GM21447 (cell line): ENCODE measurements around the gene KLK8.
"Not testable (repeated sequence)": the region's sequence is repeated elsewhere in the genome, so short reads cannot be mapped to it uniquely, and the experiment has no call there.

Experiments
- ATAC-seq: cut with Tn5 transposase; IDR thresholded peaks from one replicate; pipeline ENCODE4 v1.9.1; 2021; ENCODE audit not compliant: unreplicated experiment

KLK8 gene

GRCh38 chr19:50984416-50984815, 17.0 kb downstream of the KLK8 start:
- not testable (repeated sequence) for ATAC-seq

- no peak for ATAC-seq
These were observed 17.6 kb downstream of the KLK8 start, which contains the start of gene KLK7 for GRCh38 chr19:50983625-50984292. TSS of gene KLK7 (minus strand) at chr19:50983917. CDS start at chr19:50982399, 1,518 bp downstream.

GRCh38 chr19:50982186-50982585, 19.2 kb downstream of the KLK8 start:
- no peak for ATAC-seq

GRCh38 chr19:50981587-50982146, 19.7 kb downstream of the KLK8 start:
- no peak for ATAC-seq

GRCh38 chr19:50980208-50980607, 21.2 kb downstream of the KLK8 start:
- no peak for ATAC-seq

GRCh38 chr19:50979758-50980157, 21.6 kb downstream of the KLK8 start:
- no peak for ATAC-seq

- ATAC-seq = no peak
These were observed 22.5 kb downstream of the KLK8 start for GRCh38 chr19:50978772-50979390.

GRCh38 chr19:50977626-50978025, 23.8 kb downstream of the KLK8 start:
- no peak for ATAC-seq

- no peak for ATAC-seq
These were observed 25.6 kb downstream of the KLK8 start for GRCh38 chr19:50975766-50976165.

- no peak for ATAC-seq
These were observed 26.5 kb downstream of the KLK8 start for GRCh38 chr19:50974702-50975556.

GRCh38 chr19:50972795-50973376, 28.5 kb downstream of the KLK8 start:
- no peak for ATAC-seq

GRCh38 chr19:50969810-50970209, 31.6 kb downstream of the KLK8 start:
- not testable (repeated sequence) for ATAC-seq

GRCh38 chr19:50969413-50969760, 32.0 kb downstream of the KLK8 start, which contains the start of gene KLK6:
TSS of gene KLK6 (minus strand) at chr19:50969591. CDS start at chr19:50968104, 1,487 bp downstream.
- ATAC-seq = no peak

GRCh38 chr19:50968716-50969412, 32.5 kb downstream of the KLK8 start:
- no peak for ATAC-seq

- no peak for ATAC-seq
These were observed 33.3 kb downstream of the KLK8 start for GRCh38 chr19:50967929-50968715.

- no peak for ATAC-seq
These were observed 37.1 kb downstream of the KLK8 start for GRCh38 chr19:50964266-50964665.

GRCh38 chr19:50963381-50963780, 38.0 kb downstream of the KLK8 start:
- ATAC-seq = no peak

- no peak for ATAC-seq
These were observed 39.2 kb downstream of the KLK8 start for GRCh38 chr19:50962245-50962644.

- no peak for ATAC-seq
These were observed 41.5 kb downstream of the KLK8 start for GRCh38 chr19:50959731-50960500.
